ENCODE measurements around the gene ACOT8. TPM values are rescaled to one million over a fixed set of nuclear protein-coding genes. Genes with fewer than 3 reads are reported as not detected.

Gene ACOT8
- total RNA-seq, 4 donors from 2014 or later = 21.9 to 32.6 (median 27.1) TPM

GRCh38 chr20:45812157-45813005, 44.8 kb downstream of the ACOT8 start, which contains the start of gene UBE2C:
UBE2C (plus strand) TSS chr20:45812644; CDS start chr20:45812696, 52 bp downstream.
- TF ChIP-seq CTCF (IDR thresholded peaks at IDR 0.05; ENCODE audit: low read depth) = no peak

- TF ChIP-seq CTCF (IDR thresholded peaks at IDR 0.05; ENCODE audit: low read depth) = no peak
Measured at GRCh38 chr20:45810191-45810970, 46.8 kb downstream of the ACOT8 start.

- no peak for TF ChIP-seq CTCF (IDR thresholded peaks at IDR 0.05; ENCODE audit: low read depth)
Measured at GRCh38 chr20:45801851-45802250, 55.3 kb downstream of the ACOT8 start.

GRCh38 chr20:45798935-45799642, 58.1 kb downstream of the ACOT8 start:
- no peak for TF ChIP-seq CTCF (IDR thresholded peaks at IDR 0.05; ENCODE audit: low read depth)

- TF ChIP-seq CTCF (IDR thresholded peaks at IDR 0.05; ENCODE audit: low read depth) = no peak
Measured at GRCh38 chr20:45796337-45797065, 60.7 kb downstream of the ACOT8 start.

GRCh38 chr20:45792317-45793118, 64.7 kb downstream of the ACOT8 start:
- TF ChIP-seq CTCF (IDR thresholded peaks at IDR 0.05; ENCODE audit: low read depth) = no peak
